Activated CD8-positive, alpha-beta T cell treated with anti-CD3 and anti-CD28 coated beads, Interleukin-2, amount 10 ng/mL, durations not matched to agents 7 days and 5 days (primary cell): ENCODE results near the gene MKI67. TPM values are rescaled to one million over a fixed set of nuclear protein-coding genes. Genes with fewer than 3 reads are reported as not detected.
"Not testable (repeated sequence)": the region's sequence is repeated elsewhere in the genome, so short reads cannot be mapped to it uniquely, and the experiment has no call there.

Source experiments
- ATAC-seq: fragments of 150-1000 bp; cut with Tn5 transposase; one replicate; pipeline ENCODE4 v1.10.0; 2021; ENCODE audit warnings: moderate library complexity
- CTCF ChIA-PET: fragments of 350-600 bp; sonication (Branson Sonifier 250); formaldehyde crosslinking; loops from one replicate; lab custom pipeline; 2021; ENCODE audit warnings: antibody characterized with exemption; lab: Charles Lee
- POLR2A ChIA-PET: fragments of 350-600 bp; sonication (Branson Sonifier 250); formaldehyde crosslinking; loops from one replicate; lab custom pipeline; 2021; ENCODE audit warnings: antibody characterized with exemption; lab: Charles Lee
- DNase-seq: peaks from one replicate; pipeline ENCODE4 v3.0.0-alpha.2; 2020
- H3K27ac Mint-ChIP-seq: one replicate; pipeline ENCODE4 v1.8.0; 2021; ENCODE audit warnings: mild to moderate bottlenecking, mixed read lengths
- H3K27me3 Mint-ChIP-seq: one replicate; pipeline ENCODE4 v1.8.0; 2021; ENCODE audit warnings: low read depth, mixed read lengths
- H3K36me3 Mint-ChIP-seq: one replicate; pipeline ENCODE4 v1.8.0; 2021; ENCODE audit warnings: low read depth, mixed read lengths
- H3K4me1 Mint-ChIP-seq: one replicate; pipeline ENCODE4 v1.8.0; 2021; ENCODE audit warnings: low read depth, mixed read lengths
- H3K4me3 Mint-ChIP-seq: one replicate; pipeline ENCODE4 v1.8.0; 2021; ENCODE audit warnings: mild to moderate bottlenecking, mixed read lengths
- H3K9me3 Mint-ChIP-seq: one replicate; pipeline ENCODE4 v1.8.0; 2022; ENCODE audit warnings: mixed read lengths; ENCODE audit not compliant: insufficient read depth
- total RNA-seq, 2 experiments: library from RNA; stranded (reverse); gene quantifications; one replicate each; pipeline ENCODE4 v1.2.3, GENCODE V29; 2021

MKI67 gene, protein sequence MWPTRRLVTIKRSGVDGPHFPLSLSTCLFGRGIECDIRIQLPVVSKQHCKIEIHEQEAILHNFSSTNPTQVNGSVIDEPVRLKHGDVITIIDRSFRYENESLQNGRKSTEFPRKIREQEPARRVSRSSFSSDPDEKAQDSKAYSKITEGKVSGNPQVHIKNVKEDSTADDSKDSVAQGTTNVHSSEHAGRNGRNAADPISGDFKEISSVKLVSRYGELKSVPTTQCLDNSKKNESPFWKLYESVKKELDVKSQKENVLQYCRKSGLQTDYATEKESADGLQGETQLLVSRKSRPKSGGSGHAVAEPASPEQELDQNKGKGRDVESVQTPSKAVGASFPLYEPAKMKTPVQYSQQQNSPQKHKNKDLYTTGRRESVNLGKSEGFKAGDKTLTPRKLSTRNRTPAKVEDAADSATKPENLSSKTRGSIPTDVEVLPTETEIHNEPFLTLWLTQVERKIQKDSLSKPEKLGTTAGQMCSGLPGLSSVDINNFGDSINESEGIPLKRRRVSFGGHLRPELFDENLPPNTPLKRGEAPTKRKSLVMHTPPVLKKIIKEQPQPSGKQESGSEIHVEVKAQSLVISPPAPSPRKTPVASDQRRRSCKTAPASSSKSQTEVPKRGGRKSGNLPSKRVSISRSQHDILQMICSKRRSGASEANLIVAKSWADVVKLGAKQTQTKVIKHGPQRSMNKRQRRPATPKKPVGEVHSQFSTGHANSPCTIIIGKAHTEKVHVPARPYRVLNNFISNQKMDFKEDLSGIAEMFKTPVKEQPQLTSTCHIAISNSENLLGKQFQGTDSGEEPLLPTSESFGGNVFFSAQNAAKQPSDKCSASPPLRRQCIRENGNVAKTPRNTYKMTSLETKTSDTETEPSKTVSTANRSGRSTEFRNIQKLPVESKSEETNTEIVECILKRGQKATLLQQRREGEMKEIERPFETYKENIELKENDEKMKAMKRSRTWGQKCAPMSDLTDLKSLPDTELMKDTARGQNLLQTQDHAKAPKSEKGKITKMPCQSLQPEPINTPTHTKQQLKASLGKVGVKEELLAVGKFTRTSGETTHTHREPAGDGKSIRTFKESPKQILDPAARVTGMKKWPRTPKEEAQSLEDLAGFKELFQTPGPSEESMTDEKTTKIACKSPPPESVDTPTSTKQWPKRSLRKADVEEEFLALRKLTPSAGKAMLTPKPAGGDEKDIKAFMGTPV (N-terminal part only)
- 100 to 1,000 TPM; 356 to 368 TPM for total RNA-seq

DNA sequence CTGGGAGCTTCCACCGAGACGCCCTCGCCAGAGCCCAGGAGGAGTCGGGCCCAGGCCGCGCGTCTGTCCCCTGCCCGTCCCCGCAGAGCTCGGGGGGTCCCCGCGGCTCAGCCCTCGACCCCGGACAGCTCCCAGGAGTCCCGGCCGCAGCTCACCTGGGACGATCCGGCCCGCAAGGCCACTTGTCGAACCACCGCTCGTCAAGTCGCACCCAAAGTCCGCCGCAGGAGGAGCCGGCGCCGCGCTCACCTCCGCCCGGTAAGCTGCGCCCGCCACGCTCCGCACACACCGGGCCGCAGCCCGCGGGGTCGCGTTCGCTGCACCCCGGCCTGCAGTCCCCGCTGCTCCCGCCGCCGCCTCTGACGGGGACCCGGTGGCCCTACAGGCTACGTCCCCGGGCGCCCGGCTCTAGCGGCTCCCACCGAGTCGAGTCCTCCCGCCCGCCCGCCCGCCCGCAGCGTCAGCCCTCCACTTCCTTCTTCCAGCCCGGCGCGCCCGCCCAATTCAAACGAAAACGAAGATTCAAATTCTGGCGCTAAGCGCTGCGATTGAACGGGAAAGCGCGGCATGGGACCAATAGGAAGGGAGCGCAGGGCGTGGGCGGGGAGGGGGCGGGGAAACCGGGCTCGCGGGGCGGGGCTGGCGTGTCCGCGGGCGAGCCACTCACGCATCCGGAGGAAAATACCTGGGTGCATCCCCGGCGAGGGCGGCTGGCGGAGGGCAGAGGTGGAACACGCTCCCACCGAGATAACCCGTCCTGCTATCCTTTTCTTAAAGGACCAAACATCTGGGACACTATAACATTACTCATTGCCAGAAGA is at the start of gene MKI67:
Gene MKI67, minus strand, starts transcription at position 480 of the 821 bp plus-strand sequence. CDS start 756 bp downstream, outside the sequence.
- Mint-ChIP-seq H3K36me3 (peaks cover 40% of the 10 kb centered on the region), H3K27me3 (peaks cover 2% of the 10 kb centered on the region), H3K27ac (peak within 1 kb of the TSS; percentile 93), H3K4me1 (peaks cover 40% of the 10 kb centered on the region), H3K9me3 (no peaks in the 10 kb centered on the region), H3K4me3 (peak within 1 kb of the TSS; percentile 95)
- POLR2A ChIA-PET: interaction anchor here (0.7 to 2.5 kb wide), 18 partner anchors 9 to 79 kb away, joined by 3 to 17 read pairs (median 4); no protein-coding TSS in a partner anchor
- DNase-seq (peak; percentile 96), ATAC-seq (peak; percentile 90)
- CTCF ChIA-PET: interaction anchor here (0.8 to 2.2 kb wide), 6 partner anchors 12 to 57 kb away, joined by 3 to 7 read pairs (median 4); no protein-coding TSS in a partner anchor

DNA sequence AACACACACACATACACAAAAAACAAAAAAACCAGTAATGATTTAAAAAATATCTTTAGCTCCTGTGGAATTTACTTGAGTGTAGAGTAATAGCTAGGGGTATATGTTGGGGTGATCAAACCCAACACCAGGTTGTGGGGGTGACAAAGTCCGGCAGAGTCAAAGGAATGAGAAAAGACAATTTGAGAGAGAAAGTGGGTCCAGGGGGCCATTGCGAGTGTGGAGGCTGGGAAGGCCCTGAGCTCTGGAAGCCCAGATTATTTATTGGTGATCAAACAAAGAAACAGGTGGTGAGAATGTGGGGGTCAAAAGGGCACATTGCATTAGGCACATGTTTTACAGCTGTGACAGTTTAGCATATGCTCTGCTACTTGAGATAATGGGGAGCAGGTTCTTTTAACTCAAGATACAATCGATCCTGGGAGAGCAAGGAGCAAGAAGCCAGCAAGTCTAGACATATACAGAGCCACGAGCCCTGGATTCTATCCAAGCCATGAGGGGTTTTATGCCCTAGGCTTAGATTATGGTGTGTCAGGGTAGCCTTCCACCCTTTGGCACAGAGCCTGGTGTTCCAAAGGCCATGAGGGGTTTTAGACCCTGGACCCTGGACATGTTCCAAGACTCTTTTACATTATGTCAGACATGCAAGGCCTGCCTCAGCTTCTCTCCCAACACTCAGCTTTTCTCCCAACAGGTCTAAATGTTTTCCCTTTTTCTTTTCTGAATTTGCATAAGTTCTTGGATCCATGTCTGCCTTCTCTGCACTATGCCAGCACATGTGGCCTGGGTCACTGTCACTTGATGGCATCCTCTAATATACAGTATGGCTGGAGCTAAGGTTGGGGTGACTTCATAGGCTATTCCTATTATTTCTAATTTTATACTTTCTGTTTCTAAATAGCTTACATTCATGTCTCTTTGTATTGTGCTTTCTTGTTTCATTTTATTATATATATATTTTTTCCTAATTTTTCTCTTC is 48.6 kb upstream of the MKI67 start:
- H3K4me1 Mint-ChIP-seq: peaks cover 13% of the 10 kb centered on the region
- peaks cover 4% of the 10 kb centered on the region for H3K36me3 Mint-ChIP-seq
- H3K4me3 Mint-ChIP-seq: no peak overlapping the region
- ATAC-seq (no peak), DNase-seq (no peak)
- H3K9me3 Mint-ChIP-seq: peaks cover 16% of the 10 kb centered on the region
- peaks cover 9% of the 10 kb centered on the region for H3K27me3 Mint-ChIP-seq
- ChIA-PET POLR2A (no interaction called here), CTCF (interaction anchor here (2.8 to 5.3 kb wide), 2 partner anchors 24 to 36 kb away, joined by 11 to 137 read pairs; no protein-coding TSS in a partner anchor)
- H3K27ac Mint-ChIP-seq: no peak overlapping the region

DNA sequence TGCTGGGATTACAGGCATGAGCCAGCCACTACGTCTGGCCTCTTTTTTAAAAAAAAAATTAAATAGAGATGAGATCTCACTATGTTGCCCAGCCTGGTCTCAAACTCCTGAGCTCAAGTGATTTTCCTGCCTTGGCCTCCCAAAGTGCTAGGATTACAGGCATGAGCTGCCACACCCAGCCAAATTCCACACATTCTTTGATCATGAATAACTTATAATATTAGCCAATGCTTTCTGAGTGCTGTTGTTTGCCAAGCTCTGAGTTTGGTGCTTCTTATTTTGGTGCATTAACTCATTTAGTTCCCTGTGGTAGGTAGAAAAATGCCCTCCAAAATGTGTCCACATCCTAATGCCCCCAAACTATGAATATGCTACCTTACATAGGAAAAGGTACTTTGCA is 47.2 kb upstream of the MKI67 start:
- Mint-ChIP-seq H3K4me3 (no peak overlapping the region), H3K27me3 (peaks cover 14% of the 10 kb centered on the region), H3K27ac (no peak overlapping the region), H3K4me1 (peaks cover 3% of the 10 kb centered on the region), H3K36me3 (peaks cover 4% of the 10 kb centered on the region), H3K9me3 (peaks cover 16% of the 10 kb centered on the region)
- ChIA-PET POLR2A (interaction anchor here (0.7 kb wide), 1 partner anchor 10 kb away, joined by 3 read pairs; no protein-coding TSS in a partner anchor), CTCF (interaction anchor here (0.8 to 1.6 kb wide), 3 partner anchors 13 to 38 kb away, joined by 3 to 4 read pairs (median 4); no protein-coding TSS in a partner anchor)
- ATAC-seq (no peak), DNase-seq (no peak)

DNA sequence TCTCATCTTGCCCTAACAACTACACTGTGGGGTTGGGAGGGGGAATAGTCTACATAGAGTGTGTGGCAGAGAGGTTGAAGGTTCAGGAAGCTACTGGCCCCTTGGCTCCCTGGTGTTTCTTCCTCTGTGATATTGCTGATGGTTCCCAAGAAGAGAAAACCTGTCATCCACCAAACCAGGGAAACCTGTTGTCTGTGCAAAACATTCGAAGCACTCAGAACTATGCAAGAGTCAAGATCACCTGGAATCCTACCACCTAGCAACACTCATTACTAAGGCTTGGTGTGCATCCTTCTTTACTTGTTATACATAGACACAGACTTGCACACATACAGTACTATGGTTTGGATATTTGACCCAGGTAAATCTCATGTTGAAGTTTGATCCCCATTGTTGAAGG is 46.5 kb upstream of the MKI67 start:
- CTCF ChIA-PET: interaction anchor here (1.1 to 1.6 kb wide), 2 partner anchors 22 to 39 kb away, joined by 3 to 6 read pairs; no protein-coding TSS in a partner anchor

DNA sequence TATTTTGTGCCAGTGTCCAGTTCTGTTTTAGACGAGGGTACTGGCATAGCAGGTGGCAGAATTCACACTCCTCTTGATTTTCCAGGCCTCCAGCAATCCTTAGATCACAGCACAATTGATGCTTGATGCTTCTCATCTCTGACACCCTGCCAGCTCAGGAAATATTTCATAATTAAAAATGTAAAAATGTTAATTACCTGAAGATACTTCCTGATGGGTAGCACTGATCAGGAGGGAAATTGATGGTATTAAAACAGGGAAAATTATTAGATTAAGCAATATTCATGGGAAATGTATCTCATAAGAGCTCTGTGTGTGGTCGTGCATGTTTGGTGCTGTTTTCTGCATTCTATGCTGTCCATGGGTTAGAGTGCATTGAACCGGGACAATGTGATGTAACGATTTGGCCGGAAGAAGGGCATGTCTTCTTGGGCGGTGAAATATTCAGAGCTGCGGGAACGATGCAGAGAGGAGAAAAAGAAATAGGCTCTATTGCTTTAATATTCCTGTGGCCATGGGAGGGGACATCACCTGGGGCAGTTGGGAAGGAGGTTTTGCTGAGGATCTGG is 43.7 kb upstream of the MKI67 start:
- Mint-ChIP-seq H3K36me3 (peaks cover 4% of the 10 kb centered on the region), H3K4me1 (no peaks in the 10 kb centered on the region), H3K4me3 (no peak overlapping the region), H3K9me3 (peaks cover 12% of the 10 kb centered on the region), H3K27me3 (peaks cover 18% of the 10 kb centered on the region), H3K27ac (no peak overlapping the region)
- POLR2A ChIA-PET: no interaction called here
- DNase-seq (no peak), ATAC-seq (no peak)
- CTCF ChIA-PET: no interaction called here

More for the DNA sequence above, 46.5 kb upstream of the MKI67 start:
- ATAC-seq: no peak
- Mint-ChIP-seq H3K27ac (no peak overlapping the region), H3K27me3 (peaks cover 17% of the 10 kb centered on the region), H3K36me3 (peaks cover 4% of the 10 kb centered on the region), H3K9me3 (peaks cover 16% of the 10 kb centered on the region), H3K4me1 (no peaks in the 10 kb centered on the region), H3K4me3 (no peak overlapping the region)
- POLR2A ChIA-PET: no interaction called here
- no peak for DNase-seq

DNA sequence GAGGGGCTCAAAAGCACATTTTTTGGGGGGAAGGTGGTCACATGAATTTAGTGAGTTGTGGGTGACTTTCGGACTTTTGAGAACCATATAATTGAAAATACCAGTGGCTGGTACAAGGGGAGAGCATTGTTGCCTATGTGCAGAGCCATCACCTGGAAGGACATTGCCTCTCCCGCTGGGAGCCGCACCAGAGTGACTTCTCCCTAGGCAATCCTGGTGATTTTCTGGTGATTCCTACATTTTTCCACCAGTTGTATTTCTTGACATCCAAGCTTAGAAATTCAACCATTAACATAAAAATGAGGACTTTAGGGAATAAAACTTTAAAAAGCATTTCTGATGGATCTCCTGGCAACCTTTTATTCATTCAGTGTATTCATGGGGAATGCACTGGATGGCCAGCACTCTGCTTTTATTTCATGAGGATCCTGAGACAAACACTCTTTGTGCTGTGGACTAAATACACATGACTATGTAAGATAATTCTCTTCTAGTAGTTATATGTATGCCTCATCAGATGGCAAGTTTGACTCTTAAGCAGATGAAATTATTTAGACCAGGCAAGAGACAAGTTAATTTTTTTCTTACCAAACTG is 41.8 kb upstream of the MKI67 start:
- Mint-ChIP-seq H3K9me3 (peaks cover 5% of the 10 kb centered on the region), H3K4me3 (no peak overlapping the region), H3K27me3 (peaks cover 21% of the 10 kb centered on the region), H3K4me1 (no peaks in the 10 kb centered on the region), H3K27ac (no peak overlapping the region), H3K36me3 (no peaks in the 10 kb centered on the region)
- DNase-seq: no peak
- no peak for ATAC-seq
- CTCF ChIA-PET: no interaction called here
- POLR2A ChIA-PET: no interaction called here

DNA sequence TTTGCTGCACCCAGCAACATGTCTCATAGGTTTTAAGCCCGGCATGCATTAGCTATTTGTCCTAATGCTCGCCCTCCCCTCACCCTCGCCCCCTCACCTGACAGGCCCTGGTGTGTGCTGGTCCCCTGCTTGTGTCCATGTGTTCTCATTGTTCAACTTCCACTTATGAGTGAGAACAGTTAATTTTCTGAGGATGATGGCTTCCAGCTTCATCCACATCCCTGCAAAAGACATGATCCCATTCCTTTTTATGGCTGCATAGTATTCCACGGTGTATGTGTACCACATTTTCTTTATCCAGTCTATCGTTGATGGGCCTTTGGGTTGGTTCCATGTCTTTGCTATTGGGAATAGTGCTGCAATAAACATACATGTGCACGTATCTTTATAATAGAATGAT is 40.9 kb upstream of the MKI67 start:
- H3K27me3 Mint-ChIP-seq: peaks cover 21% of the 10 kb centered on the region
- H3K4me1 Mint-ChIP-seq, DNase-seq, H3K36me3 Mint-ChIP-seq, POLR2A ChIA-PET, H3K9me3 Mint-ChIP-seq, H3K27ac Mint-ChIP-seq, ATAC-seq, H3K4me3 Mint-ChIP-seq: not testable (repeated sequence)
- CTCF ChIA-PET: interaction anchor here (0.9 to 3.5 kb wide), 3 partner anchors 10 to 20 kb away, joined by 3 to 14 read pairs (median 5); no protein-coding TSS in a partner anchor

DNA sequence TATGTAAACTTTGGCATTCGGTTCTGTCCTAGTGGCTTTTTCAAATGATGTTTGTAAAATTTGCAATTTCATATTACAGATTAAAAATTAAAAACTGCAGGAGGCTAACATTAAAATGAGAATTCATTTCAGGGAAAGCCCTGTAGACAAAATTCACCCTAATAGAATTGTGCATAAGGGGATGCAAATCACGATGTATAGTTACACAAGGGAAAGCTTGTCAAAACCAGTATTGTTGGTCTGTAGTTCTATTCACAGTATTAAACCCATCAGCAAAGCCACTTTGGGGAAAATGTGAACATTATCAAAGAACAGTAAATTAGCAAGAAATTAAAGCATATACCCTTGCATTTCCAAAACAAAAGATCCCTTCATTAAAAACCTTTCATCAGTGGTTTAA is 39.9 kb upstream of the MKI67 start:
- H3K4me3 Mint-ChIP-seq: no peak overlapping the region
- H3K4me1 Mint-ChIP-seq: peaks cover 10% of the 10 kb centered on the region
- peaks cover 21% of the 10 kb centered on the region for H3K27me3 Mint-ChIP-seq
- DNase-seq: no peak
- POLR2A ChIA-PET: no interaction called here
- CTCF ChIA-PET: interaction anchor here (0.9 to 3.5 kb wide), 4 partner anchors 9 to 44 kb away, joined by 3 to 14 read pairs (median 4); no protein-coding TSS in a partner anchor
- no peak overlapping the region for H3K27ac Mint-ChIP-seq
- ATAC-seq: no peak
- H3K36me3 Mint-ChIP-seq: no peaks in the 10 kb centered on the region
- H3K9me3 Mint-ChIP-seq: peaks cover 3% of the 10 kb centered on the region

DNA sequence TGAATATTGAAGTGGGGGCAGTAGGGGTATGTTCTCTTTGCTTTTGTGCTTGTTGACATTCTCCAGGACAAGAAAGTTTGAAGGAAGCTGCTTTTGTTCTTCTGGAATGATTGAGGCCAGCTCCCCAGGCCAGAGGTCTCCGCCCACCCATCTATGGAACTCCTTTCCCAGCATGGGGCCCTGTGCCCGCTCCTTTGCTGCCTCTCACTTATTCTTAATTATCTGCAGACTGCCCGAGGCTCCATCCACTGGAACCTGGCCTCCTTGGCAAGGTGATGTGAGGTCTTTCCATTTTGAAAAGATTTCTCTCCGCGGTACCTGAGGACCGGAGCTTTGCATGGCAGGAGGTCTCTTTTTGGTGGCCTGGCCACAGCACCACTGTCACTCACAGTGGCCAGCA is 39.3 kb upstream of the MKI67 start:
- no peak overlapping the region for H3K27ac Mint-ChIP-seq
- H3K4me1 Mint-ChIP-seq: peaks cover 16% of the 10 kb centered on the region
- no peak overlapping the region for H3K4me3 Mint-ChIP-seq
- H3K9me3 Mint-ChIP-seq: no peaks in the 10 kb centered on the region
- peaks cover 21% of the 10 kb centered on the region for H3K27me3 Mint-ChIP-seq
- no peaks in the 10 kb centered on the region for H3K36me3 Mint-ChIP-seq
- ATAC-seq: no peak
- no peak for DNase-seq
- POLR2A ChIA-PET: no interaction called here
- CTCF ChIA-PET: interaction anchor here (1.4 to 3.5 kb wide), 3 partner anchors 9 to 44 kb away, joined by 3 to 14 read pairs (median 5); no protein-coding TSS in a partner anchor
